22Rv1 (cell line): ENCODE data around the gene TPCN2.
"Not testable (repeated sequence)": the region's sequence is repeated elsewhere in the genome, so short reads cannot be mapped to it uniquely, and the experiment has no call there.

Source experiments
- H3K27ac ChIP-seq: fragments of 450-650 bp; 2 replicates; pipeline ENCODE4 v1.5.1; 2017
- ZFX ChIP-seq: fragments of 450-650 bp; IDR thresholded peaks from 2 replicates; pipeline ENCODE4 v1.6.1; 2017; ENCODE audit warnings: antibody characterized with exemption, borderline replicate concordance
- TF ChIP-seq, protein P1 (sequence below): fragments of 450-650 bp; IDR thresholded peaks from 2 replicates; pipeline ENCODE4 v1.5.1; 2017; ENCODE audit warnings: mild to moderate bottlenecking

Gene TPCN2

DNA sequence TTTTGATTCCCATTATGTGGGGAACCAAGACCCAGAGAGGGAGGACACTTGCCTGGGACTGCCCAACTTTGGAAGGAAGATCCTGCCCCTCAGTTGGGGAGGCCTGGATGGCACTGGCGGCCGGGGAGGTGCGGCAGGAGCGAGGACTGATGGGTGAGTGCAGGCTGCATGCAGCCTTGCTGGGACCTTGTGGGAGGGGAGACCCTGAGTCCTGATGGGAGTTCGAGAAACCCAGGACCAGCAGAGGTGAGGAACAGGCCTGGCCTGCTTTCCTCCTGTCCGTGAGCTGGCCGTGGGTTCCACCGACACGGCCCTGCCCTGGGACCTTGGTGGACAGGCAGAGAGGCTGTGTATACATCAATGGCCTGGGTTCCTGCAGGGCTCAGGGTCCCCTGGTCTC is 87.7 kb downstream of the TPCN2 start:
- no peak overlapping the region for H3K27ac ChIP-seq
- TF ChIP-seq, protein P1, sequence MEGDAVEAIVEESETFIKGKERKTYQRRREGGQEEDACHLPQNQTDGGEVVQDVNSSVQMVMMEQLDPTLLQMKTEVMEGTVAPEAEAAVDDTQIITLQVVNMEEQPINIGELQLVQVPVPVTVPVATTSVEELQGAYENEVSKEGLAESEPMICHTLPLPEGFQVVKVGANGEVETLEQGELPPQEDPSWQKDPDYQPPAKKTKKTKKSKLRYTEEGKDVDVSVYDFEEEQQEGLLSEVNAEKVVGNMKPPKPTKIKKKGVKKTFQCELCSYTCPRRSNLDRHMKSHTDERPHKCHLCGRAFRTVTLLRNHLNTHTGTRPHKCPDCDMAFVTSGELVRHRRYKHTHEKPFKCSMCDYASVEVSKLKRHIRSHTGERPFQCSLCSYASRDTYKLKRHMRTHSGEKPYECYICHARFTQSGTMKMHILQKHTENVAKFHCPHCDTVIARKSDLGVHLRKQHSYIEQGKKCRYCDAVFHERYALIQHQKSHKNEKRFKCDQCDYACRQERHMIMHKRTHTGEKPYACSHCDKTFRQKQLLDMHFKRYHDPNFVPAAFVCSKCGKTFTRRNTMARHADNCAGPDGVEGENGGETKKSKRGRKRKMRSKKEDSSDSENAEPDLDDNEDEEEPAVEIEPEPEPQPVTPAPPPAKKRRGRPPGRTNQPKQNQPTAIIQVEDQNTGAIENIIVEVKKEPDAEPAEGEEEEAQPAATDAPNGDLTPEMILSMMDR: no peak
- TF ChIP-seq ZFX: no peak

GRCh38 chr11:69137151-69137844 is 88.6 kb downstream of the TPCN2 start:
- TF ChIP-seq ZFX: no peak
- no peak overlapping the region for H3K27ac ChIP-seq

DNA sequence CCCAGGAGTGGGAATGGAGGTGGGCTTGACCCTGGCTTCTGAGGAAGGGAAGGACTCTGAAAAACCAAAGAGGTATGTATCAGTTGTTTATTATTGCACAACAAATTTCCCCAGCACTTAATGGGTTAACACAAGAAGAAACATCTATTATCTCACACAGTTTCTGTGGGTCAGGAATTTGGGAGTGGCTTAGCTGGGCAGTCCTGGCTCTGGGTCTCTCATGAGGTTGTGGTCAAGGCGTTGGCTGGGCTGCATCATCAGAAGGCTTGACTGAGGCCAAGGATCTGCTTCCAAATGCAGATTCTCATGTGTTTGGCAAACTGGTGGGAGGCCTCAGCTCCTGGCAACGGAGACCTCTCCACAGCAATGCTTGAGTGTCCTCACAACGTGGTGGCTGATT is 89.5 kb downstream of the TPCN2 start:
- H3K27ac ChIP-seq: no peak overlapping the region
- TF ChIP-seq, protein P1: no peak
- no peak for TF ChIP-seq ZFX

GRCh38 chr11:69140161-69140560 is 91.4 kb downstream of the TPCN2 start:
- H3K27ac ChIP-seq: not testable (repeated sequence)

- no peak overlapping the region for H3K27ac ChIP-seq
- TF ChIP-seq, protein P1: no peak
- TF ChIP-seq ZFX: no peak
These were observed 91.9 kb downstream of the TPCN2 start for GRCh38 chr11:69140635-69141034.

GRCh38 chr11:69141742-69142141 is 93.0 kb downstream of the TPCN2 start:
- H3K27ac ChIP-seq: no peak overlapping the region

GRCh38 chr11:69142895-69143294 is 94.2 kb downstream of the TPCN2 start:
- TF ChIP-seq, protein P1: no peak
- no peak for TF ChIP-seq ZFX
- no peak overlapping the region for H3K27ac ChIP-seq

More at GRCh38 chr11:69141742-69142141, 93.0 kb downstream of the TPCN2 start:
- TF ChIP-seq, protein P1: no peak
- no peak for TF ChIP-seq ZFX

DNA sequence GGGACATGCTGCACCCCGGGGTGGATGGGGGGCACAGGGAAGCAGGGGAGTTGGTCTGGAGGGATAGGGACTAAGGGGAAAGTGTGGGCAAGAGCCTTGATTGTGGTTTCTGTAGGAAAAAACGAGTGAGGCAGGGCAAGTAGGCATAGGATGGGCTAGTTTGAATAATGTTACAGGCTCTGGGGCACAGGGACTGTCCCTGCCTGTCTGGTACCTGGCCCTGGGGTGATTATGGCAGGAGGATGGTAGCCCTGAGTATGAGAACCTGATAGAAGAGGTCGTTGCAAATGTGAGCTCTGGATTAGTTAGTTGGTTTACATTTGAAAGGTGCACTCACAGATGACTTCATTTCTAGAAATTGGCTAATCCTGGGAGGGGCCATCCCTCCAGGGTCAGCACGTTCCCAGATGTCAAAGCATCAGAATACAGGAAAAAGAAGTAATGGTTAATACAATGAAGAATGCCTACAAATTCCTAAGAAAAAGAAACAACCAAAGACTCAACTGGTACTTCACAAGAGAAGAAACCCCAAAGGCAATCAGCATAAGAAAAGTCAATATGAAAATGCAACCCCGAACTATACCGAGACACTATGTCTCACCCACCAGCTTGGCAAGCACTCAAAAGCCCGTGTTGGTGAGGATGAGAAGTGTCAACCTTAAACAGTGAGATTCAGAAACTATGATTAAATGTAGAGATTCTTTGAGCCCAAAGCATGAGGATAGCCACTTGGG is 95.8 kb downstream of the TPCN2 start:
- TF ChIP-seq, protein P1: no peak
- TF ChIP-seq ZFX: no peak
- no peak overlapping the region for H3K27ac ChIP-seq
